Stomach smooth muscle (tissue), 2 donors: Measurements from ENCODE around the gene SMIM15.

Experiments
- H3K27ac ChIP-seq: one replicate; pipeline ENCODE4 v1.7.0; 2013; ENCODE audit warnings: mild to moderate bottlenecking, low read length, inconsistent platforms
- H3K27me3 ChIP-seq, 2 donors: one replicate each; pipeline ENCODE4 v1.7.0; 2013; ENCODE audit warnings: low read length in 2 of 2; ENCODE audit not compliant: insufficient read depth in 2 of 2, control insufficient read depth in 1 of 2
- H3K36me3 ChIP-seq, 2 donors: one replicate each; pipeline ENCODE4 v1.7.0; 2013; ENCODE audit warnings: low read length in 2 of 2; ENCODE audit not compliant: control insufficient read depth in 2 of 2, insufficient read depth in 2 of 2
- H3K4me1 ChIP-seq: one replicate; pipeline ENCODE4 v1.7.0; 2013; ENCODE audit warnings: low read length; ENCODE audit not compliant: control insufficient read depth, insufficient read depth
- H3K4me3 ChIP-seq, 2 donors: one replicate each; pipeline ENCODE4 v1.7.0; 2013; ENCODE audit warnings: low read length in 2 of 2
- H3K9ac ChIP-seq, 2 donors: one replicate each; pipeline ENCODE4 v1.7.0; 2013; ENCODE audit warnings: low read length in 2 of 2, mild to moderate bottlenecking in 1 of 2
- H3K9me3 ChIP-seq, 2 donors: one replicate each; pipeline ENCODE4 v1.7.0; 2013; ENCODE audit warnings: low read length in 2 of 2; ENCODE audit not compliant: control insufficient read depth in 2 of 2
- donor health status: healthy.
- donor health status: Pancreatic carcinoma.

SMIM15 gene

DNA sequence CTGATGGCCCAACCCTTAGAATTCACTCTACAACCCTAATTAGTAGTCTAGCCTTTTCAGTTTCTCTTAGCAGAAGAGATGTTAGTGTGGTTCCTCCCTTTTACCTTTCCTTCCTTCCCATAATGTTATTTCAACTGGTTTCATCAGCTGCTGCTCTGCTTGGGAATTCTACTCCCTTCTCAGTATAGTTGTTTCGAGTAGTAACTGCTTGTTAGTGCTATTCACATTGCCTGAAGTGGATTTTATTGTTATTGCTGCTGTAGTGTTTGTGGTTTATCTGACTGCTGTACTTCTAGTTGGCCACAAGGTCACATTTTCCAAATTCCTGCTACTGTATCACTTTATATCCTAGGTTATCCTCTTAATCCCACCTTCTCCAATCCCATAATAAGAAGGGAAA is 29.7 kb downstream of the SMIM15 start:
- Histone ChIP-seq H3K9me3 (no peaks in the 10 kb centered on the region), H3K4me1 (no peaks in the 10 kb centered on the region), H3K36me3 (no peaks in the 10 kb centered on the region), H3K9ac (no peak overlapping the region), H3K27me3 (no peaks in the 10 kb centered on the region), H3K27ac (no peak overlapping the region), H3K4me3 (no peak overlapping the region)

- Histone ChIP-seq H3K36me3 (no peaks in the 10 kb centered on the region), H3K9ac (no peak overlapping the region), H3K4me1 (no peaks in the 10 kb centered on the region), H3K4me3 (no peak overlapping the region), H3K9me3 (no peaks in the 10 kb centered on the region), H3K27ac (no peak overlapping the region), H3K27me3 (no peaks in the 10 kb centered on the region)
Observed at GRCh38 chr5:61130289-61130688, 32.0 kb downstream of the SMIM15 start.

DNA sequence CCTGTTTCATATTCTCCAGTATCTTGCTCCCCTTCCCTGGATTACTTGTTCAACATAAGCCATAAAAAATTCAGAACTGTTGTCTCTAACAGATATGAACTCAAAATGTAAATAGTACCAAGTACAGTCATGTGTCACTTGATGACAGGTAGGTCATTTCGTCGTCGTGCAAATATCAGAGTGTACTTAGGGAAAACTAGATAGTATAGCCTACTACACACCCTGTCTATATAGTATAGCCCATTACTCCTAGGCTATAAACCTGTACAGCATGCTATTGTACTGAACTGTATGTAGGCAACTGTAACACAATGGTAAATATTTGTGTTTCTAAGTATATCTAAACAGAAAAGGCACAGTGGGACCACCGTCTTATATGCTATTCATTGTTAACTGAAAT is 39.1 kb downstream of the SMIM15 start:
- H3K4me1 ChIP-seq, result no peaks in the 10 kb centered on the region
- no peaks in the 10 kb centered on the region for H3K36me3 ChIP-seq
- H3K9ac ChIP-seq, result no peak overlapping the region
- no peaks in the 10 kb centered on the region for H3K9me3 ChIP-seq
- no peaks in the 10 kb centered on the region for H3K27me3 ChIP-seq
- H3K27ac ChIP-seq, result no peak overlapping the region
- H3K4me3 ChIP-seq, result no peak overlapping the region

DNA sequence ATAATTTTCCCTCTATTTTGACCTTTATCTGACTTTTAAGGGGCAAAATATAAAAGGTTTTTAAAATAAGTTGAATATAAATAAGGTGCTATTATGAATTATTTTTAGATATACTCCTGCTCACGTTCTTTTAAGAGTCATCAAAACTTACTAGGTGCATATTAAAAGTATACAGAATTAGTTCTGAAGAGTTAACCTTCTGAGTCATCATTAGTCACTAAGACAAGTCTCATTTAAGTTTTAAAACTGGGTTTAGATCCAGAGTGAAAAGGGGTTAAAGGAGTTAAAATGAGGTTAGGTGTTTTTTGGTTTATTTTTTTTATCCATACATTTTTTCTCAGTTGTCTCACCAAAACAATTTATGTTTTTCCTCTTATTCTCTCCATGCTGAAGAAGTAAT is 41.7 kb downstream of the SMIM15 start:
- Histone ChIP-seq H3K4me3 (no peak overlapping the region), H3K9ac (no peak overlapping the region), H3K27me3 (no peaks in the 10 kb centered on the region), H3K4me1 (no peaks in the 10 kb centered on the region), H3K9me3 (no peaks in the 10 kb centered on the region), H3K36me3 (no peaks in the 10 kb centered on the region), H3K27ac (no peak overlapping the region)

DNA sequence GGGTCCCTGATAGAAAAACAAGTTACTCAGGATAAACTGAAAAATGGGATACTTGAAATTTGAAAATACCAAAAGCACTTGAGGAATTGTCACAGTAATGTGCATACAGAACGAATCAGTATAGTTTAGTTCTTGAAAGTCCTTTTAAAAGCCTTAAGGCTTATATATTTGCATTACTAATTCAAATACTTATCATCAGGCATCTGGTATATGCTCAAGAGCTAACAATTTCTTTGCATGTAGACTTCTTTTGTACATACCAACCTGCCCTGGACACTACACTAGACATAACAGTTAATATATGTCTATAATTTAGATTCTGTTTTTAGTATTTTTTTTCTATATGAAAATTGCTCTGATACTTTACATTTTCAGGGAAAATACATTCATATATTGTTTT is 43.2 kb downstream of the SMIM15 start:
- no peaks in the 10 kb centered on the region for H3K27me3 ChIP-seq
- H3K4me1 ChIP-seq, result no peaks in the 10 kb centered on the region
- no peaks in the 10 kb centered on the region for H3K9me3 ChIP-seq
- no peak overlapping the region for H3K27ac ChIP-seq
- H3K9ac ChIP-seq, result no peak overlapping the region
- no peak overlapping the region for H3K4me3 ChIP-seq
- no peaks in the 10 kb centered on the region for H3K36me3 ChIP-seq

DNA sequence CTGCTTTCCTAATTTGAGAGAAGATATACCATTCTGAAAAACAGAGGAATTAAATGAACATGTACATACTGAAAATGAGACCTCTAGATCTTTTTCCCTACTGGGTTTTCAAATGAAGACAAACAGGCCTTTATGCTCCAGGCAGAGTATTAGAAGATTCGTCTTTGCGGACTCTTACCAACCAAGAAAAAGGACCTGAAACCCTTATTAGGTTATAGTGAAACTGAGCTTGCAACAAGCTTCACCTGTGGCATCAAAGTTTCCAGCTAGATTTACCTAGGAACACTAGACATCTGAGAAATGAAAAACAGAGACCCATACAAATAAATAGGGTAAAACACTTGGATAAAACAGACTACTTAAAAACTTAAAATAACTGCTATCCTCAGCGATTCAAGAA is 46.3 kb downstream of the SMIM15 start:
- H3K27me3 ChIP-seq, result no peaks in the 10 kb centered on the region
- H3K9me3 ChIP-seq, result no peaks in the 10 kb centered on the region
- no peak overlapping the region for H3K27ac ChIP-seq
- no peaks in the 10 kb centered on the region for H3K4me1 ChIP-seq
- H3K4me3 ChIP-seq, result no peak overlapping the region
- H3K36me3 ChIP-seq, result no peaks in the 10 kb centered on the region
- no peak overlapping the region for H3K9ac ChIP-seq

DNA sequence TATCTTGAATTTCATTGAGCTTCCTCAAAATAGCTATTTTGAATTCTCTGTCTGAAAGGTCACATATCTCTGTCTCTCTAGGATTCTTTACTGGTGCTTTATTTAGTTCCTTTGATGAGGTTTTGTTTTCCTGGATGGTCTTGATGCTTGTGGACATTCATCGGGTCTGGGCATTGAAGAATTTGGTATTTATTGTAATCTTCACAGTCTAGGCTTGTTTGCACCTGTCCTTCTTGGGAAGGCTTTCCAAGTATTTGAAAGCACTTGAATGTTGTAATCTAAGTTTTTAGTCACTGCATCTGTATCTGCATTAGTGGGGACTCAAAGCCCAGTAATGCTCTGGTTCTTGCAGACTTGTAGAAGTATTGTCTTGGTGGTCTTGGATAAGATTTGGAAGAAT is 47.8 kb downstream of the SMIM15 start:
- Histone ChIP-seq H3K27me3 (no peaks in the 10 kb centered on the region), H3K4me1 (no peaks in the 10 kb centered on the region), H3K9ac (no peak overlapping the region), H3K4me3 (no peak overlapping the region), H3K27ac (no peak overlapping the region), H3K9me3 (no peaks in the 10 kb centered on the region), H3K36me3 (no peaks in the 10 kb centered on the region)
